WTC11 (cell line): Measurements from ENCODE around the gene FGFR3. TPM values are rescaled to one million over a fixed set of nuclear protein-coding genes. Genes with fewer than 3 reads are reported as not detected.

Experiments used
- ATAC-seq: fragments of 200-7000 bp; cut with Tn5 transposase; 2 replicates; pipeline ENCODE4 v1.10.0; 2021; ENCODE audit warnings: mild to moderate bottlenecking, moderate library complexity
- CTCF ChIA-PET: fragments of 300-600 bp; sonication (Branson Sonifier 250); formaldehyde crosslinking; loops from one replicate; lab custom pipeline; 2021; ENCODE audit warnings: antibody characterized with exemption; lab: Charles Lee
- POLR2A ChIA-PET: fragments of 350-600 bp; sonication (Branson Sonifier 250); formaldehyde crosslinking; loops from one replicate; lab custom pipeline; 2021; ENCODE audit warnings: antibody characterized with exemption; lab: Charles Lee
- DNase-seq: peaks from one replicate; pipeline ENCODE4 v3.0.0; 2021; ENCODE audit warnings: low spot score
- H3K27ac Mint-ChIP-seq: 2 replicates; pipeline ENCODE4 v1.8.0; 2021; ENCODE audit warnings: mixed read lengths
- H3K27me3 Mint-ChIP-seq: 2 replicates; pipeline ENCODE4 v1.8.0; 2021; ENCODE audit warnings: low read depth, mild to moderate bottlenecking, moderate library complexity, mixed read lengths
- H3K36me3 Mint-ChIP-seq: 2 replicates; pipeline ENCODE4 v1.8.0; 2021; ENCODE audit warnings: mixed read lengths
- H3K4me1 Mint-ChIP-seq: 2 replicates; pipeline ENCODE4 v1.8.0; 2022; ENCODE audit warnings: mixed read lengths
- H3K4me3 Mint-ChIP-seq: 2 replicates; pipeline ENCODE4 v1.8.0; 2021; ENCODE audit warnings: mild to moderate bottlenecking, moderate library complexity, mixed read lengths
- H3K9me3 Mint-ChIP-seq: 2 replicates; pipeline ENCODE4 v1.8.0; 2021; ENCODE audit warnings: mixed read lengths
- ATF1 ChIP-seq: sonication (generic); formaldehyde crosslinking; IDR thresholded peaks from 2 replicates; pipeline ENCODE4 v1.8.1; 2023; ENCODE audit warnings: mild to moderate bottlenecking, moderate library complexity, missing genetic modification reagents
- ATF3 ChIP-seq: sonication (generic); formaldehyde crosslinking; conservative IDR thresholded peaks from 2 replicates; pipeline ENCODE4 v1.8.1; 2022; ENCODE audit warnings: mild to moderate bottlenecking, missing genetic modification reagents
- CBFB ChIP-seq: sonication (generic); formaldehyde crosslinking; IDR thresholded peaks from 2 replicates; pipeline ENCODE4 v1.8.1; 2022; ENCODE audit warnings: mild to moderate bottlenecking, low read depth, missing genetic modification reagents
- CREB1 ChIP-seq: sonication (generic); formaldehyde crosslinking; IDR thresholded peaks from 2 replicates; pipeline ENCODE4 v1.8.0; 2023; ENCODE audit warnings: mild to moderate bottlenecking, missing genetic modification reagents
- CREM ChIP-seq: sonication (generic); formaldehyde crosslinking; IDR thresholded peaks from 2 replicates; pipeline ENCODE4 v1.8.1; 2022; ENCODE audit warnings: mild to moderate bottlenecking, missing genetic modification reagents, moderate library complexity
- ETV6 ChIP-seq: sonication (generic); formaldehyde crosslinking; IDR thresholded peaks from 2 replicates; pipeline ENCODE4 v1.8.1; 2022; ENCODE audit warnings: mild to moderate bottlenecking, missing genetic modification reagents
- MYBL2 ChIP-seq: sonication (generic); formaldehyde crosslinking; IDR thresholded peaks from 2 replicates; pipeline ENCODE4 v1.8.1; 2023; ENCODE audit warnings: mild to moderate bottlenecking, moderate library complexity, missing genetic modification reagents
- NFATC4 ChIP-seq: fragments of 250-450 bp; sonication (Bioruptor Pico); IDR thresholded peaks from 2 replicates; pipeline ENCODE4 v1.9.0; 2021; ENCODE audit warnings: mild to moderate bottlenecking
- NFYB ChIP-seq: sonication (generic); formaldehyde crosslinking; conservative IDR thresholded peaks from 2 replicates; pipeline ENCODE4 v1.8.0; 2022; ENCODE audit warnings: low read depth, missing genetic modification reagents
- SMAD3 ChIP-seq: sonication (generic); formaldehyde crosslinking; IDR thresholded peaks from 2 replicates; pipeline ENCODE4 v1.8.0; 2022; ENCODE audit warnings: missing genetic modification reagents, mild to moderate bottlenecking, borderline replicate concordance
- SMAD4 ChIP-seq: sonication (generic); formaldehyde crosslinking; IDR thresholded peaks from 2 replicates; pipeline ENCODE4 v1.8.0; 2022; ENCODE audit warnings: mild to moderate bottlenecking, missing genetic modification reagents
- SP1 ChIP-seq: sonication (generic); formaldehyde crosslinking; conservative IDR thresholded peaks from 2 replicates; pipeline ENCODE4 v1.8.1; 2022; ENCODE audit warnings: missing genetic modification reagents
- TEAD4 ChIP-seq: sonication (generic); formaldehyde crosslinking; IDR thresholded peaks from 2 replicates; pipeline ENCODE4 v1.8.0; 2022; ENCODE audit warnings: mild to moderate bottlenecking, missing genetic modification reagents
- ZNF219 ChIP-seq: sonication (generic); formaldehyde crosslinking; IDR thresholded peaks from 2 replicates; pipeline ENCODE4 v1.8.0; 2023; ENCODE audit warnings: missing genetic modification reagents, mild to moderate bottlenecking, borderline replicate concordance
- ZNF423 ChIP-seq: fragments of 250-450 bp; sonication (Bioruptor Pico); IDR thresholded peaks from 2 replicates; pipeline ENCODE4 v2.1.2; 2022; ENCODE audit warnings: mild to moderate bottlenecking, moderate library complexity
- ZNF671 ChIP-seq: fragments of 250-450 bp; sonication (Bioruptor Pico); IDR thresholded peaks from 2 replicates; pipeline ENCODE4 v1.8.0; 2021; ENCODE audit warnings: mild to moderate bottlenecking
- ZSCAN18 ChIP-seq: fragments of 250-450 bp; sonication (Bioruptor Pico); IDR thresholded peaks from 2 replicates; pipeline ENCODE4 v2.1.2; 2022; ENCODE audit warnings: mild to moderate bottlenecking, moderate library complexity
- total RNA-seq: library from RNA; stranded (reverse); gene quantifications from 3 replicates; pipeline ENCODE4 v1.2.3, GENCODE V29; 2021
- TF ChIP-seq, protein P1 (sequence below): fragments of 250-450 bp; sonication (Bioruptor Pico); IDR thresholded peaks from 2 replicates; pipeline ENCODE4 v1.8.0; 2021; ENCODE audit warnings: mild to moderate bottlenecking
- TF ChIP-seq, protein P2 (sequence below): sonication (generic); formaldehyde crosslinking; IDR thresholded peaks from 2 replicates; pipeline ENCODE4 v1.8.1; 2022; ENCODE audit warnings: low read depth, missing genetic modification reagents, borderline replicate concordance
- TF ChIP-seq, protein P3 (sequence below): fragments of 250-450 bp; sonication (Bioruptor Pico); IDR thresholded peaks from 2 replicates; pipeline ENCODE4 v1.9.0; 2021; ENCODE audit warnings: moderate library complexity, mild to moderate bottlenecking, inconsistent platforms, borderline replicate concordance
- TF ChIP-seq, protein P4 (sequence below): sonication (generic); formaldehyde crosslinking; IDR thresholded peaks from 2 replicates; pipeline ENCODE4 v1.8.0; 2022; ENCODE audit warnings: missing genetic modification reagents

The FGFR3 gene
- total RNA-seq, 1 experiment from 2014 or later = 19.9 TPM

GRCh38 chr4:1797861-1798579 is 4.9 kb downstream of the FGFR3 start (continued):
- TF ChIP-seq, protein P1, sequence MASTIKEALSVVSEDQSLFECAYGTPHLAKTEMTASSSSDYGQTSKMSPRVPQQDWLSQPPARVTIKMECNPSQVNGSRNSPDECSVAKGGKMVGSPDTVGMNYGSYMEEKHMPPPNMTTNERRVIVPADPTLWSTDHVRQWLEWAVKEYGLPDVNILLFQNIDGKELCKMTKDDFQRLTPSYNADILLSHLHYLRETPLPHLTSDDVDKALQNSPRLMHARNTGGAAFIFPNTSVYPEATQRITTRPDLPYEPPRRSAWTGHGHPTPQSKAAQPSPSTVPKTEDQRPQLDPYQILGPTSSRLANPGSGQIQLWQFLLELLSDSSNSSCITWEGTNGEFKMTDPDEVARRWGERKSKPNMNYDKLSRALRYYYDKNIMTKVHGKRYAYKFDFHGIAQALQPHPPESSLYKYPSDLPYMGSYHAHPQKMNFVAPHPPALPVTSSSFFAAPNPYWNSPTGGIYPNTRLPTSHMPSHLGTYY (CRISPR knock-in tag) = no peak
- TF ChIP-seq ZSCAN18 = no peak
- TF ChIP-seq, protein P2, sequence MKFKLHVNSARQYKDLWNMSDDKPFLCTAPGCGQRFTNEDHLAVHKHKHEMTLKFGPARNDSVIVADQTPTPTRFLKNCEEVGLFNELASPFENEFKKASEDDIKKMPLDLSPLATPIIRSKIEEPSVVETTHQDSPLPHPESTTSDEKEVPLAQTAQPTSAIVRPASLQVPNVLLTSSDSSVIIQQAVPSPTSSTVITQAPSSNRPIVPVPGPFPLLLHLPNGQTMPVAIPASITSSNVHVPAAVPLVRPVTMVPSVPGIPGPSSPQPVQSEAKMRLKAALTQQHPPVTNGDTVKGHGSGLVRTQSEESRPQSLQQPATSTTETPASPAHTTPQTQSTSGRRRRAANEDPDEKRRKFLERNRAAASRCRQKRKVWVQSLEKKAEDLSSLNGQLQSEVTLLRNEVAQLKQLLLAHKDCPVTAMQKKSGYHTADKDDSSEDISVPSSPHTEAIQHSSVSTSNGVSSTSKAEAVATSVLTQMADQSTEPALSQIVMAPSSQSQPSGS (CRISPR knock-in tag) = no peak
- TF ChIP-seq ETV6 (CRISPR knock-in tag) = no peak
- TF ChIP-seq CBFB (CRISPR knock-in tag) = no peak
- no peak for TF ChIP-seq NFYB (CRISPR knock-in tag)
- TF ChIP-seq, all 79 proteins: peak for 0

GRCh38 chr4:1798580-1799386 is 5.7 kb downstream of the FGFR3 start:
- Mint-ChIP-seq H3K27me3 (peaks cover 22% of the 10 kb centered on the region), H3K36me3 (no peaks in the 10 kb centered on the region), H3K4me1 (no peaks in the 10 kb centered on the region), H3K9me3 (no peaks in the 10 kb centered on the region), H3K4me3 (no peak overlapping the region), H3K27ac (no peak overlapping the region)
- ATAC-seq = no peak
- TF ChIP-seq NFATC4 = no peak
- TF ChIP-seq CREB1 (CRISPR knock-in tag) = no peak
- no peak for TF ChIP-seq TEAD4 (CRISPR knock-in tag)
- TF ChIP-seq, protein P3, sequence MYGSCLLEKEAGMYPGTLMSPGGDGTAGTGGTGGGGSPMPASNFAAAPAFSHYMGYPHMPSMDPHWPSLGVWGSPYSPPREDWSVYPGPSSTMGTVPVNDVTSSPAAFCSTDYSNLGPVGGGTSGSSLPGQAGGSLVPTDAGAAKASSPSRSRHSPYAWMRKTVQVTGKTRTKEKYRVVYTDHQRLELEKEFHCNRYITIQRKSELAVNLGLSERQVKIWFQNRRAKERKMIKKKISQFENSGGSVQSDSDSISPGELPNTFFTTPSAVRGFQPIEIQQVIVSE (CRISPR knock-in tag) = no peak
- TF ChIP-seq SP1 (CRISPR knock-in tag) = no peak
- TF ChIP-seq CREM (CRISPR knock-in tag) = no peak
- no peak for TF ChIP-seq ZNF219
- no peak for TF ChIP-seq ATF3 (CRISPR knock-in tag)
- DNase-seq = no peak
- CTCF ChIA-PET = interaction anchor here (1.4 to 11.1 kb wide), 2 partner anchors 31 to 50 kb away, joined by 6 to 115 read pairs; no protein-coding TSS in a partner anchor
- POLR2A ChIA-PET = no interaction called here

- Mint-ChIP-seq H3K36me3 (no peaks in the 10 kb centered on the region), H3K4me1 (no peaks in the 10 kb centered on the region), H3K9me3 (no peaks in the 10 kb centered on the region), H3K4me3 (no peak overlapping the region), H3K27ac (no peak overlapping the region), H3K27me3 (peaks cover 17% of the 10 kb centered on the region)
- ChIA-PET POLR2A (no interaction called here), CTCF (interaction anchor here (0.9 to 11.1 kb wide), 3 partner anchors 11 to 51 kb away, joined by 4 to 115 read pairs (median 6); no protein-coding TSS in a partner anchor)
- ATAC-seq (no peak), DNase-seq (no peak)
- TF ChIP-seq, protein P4, sequence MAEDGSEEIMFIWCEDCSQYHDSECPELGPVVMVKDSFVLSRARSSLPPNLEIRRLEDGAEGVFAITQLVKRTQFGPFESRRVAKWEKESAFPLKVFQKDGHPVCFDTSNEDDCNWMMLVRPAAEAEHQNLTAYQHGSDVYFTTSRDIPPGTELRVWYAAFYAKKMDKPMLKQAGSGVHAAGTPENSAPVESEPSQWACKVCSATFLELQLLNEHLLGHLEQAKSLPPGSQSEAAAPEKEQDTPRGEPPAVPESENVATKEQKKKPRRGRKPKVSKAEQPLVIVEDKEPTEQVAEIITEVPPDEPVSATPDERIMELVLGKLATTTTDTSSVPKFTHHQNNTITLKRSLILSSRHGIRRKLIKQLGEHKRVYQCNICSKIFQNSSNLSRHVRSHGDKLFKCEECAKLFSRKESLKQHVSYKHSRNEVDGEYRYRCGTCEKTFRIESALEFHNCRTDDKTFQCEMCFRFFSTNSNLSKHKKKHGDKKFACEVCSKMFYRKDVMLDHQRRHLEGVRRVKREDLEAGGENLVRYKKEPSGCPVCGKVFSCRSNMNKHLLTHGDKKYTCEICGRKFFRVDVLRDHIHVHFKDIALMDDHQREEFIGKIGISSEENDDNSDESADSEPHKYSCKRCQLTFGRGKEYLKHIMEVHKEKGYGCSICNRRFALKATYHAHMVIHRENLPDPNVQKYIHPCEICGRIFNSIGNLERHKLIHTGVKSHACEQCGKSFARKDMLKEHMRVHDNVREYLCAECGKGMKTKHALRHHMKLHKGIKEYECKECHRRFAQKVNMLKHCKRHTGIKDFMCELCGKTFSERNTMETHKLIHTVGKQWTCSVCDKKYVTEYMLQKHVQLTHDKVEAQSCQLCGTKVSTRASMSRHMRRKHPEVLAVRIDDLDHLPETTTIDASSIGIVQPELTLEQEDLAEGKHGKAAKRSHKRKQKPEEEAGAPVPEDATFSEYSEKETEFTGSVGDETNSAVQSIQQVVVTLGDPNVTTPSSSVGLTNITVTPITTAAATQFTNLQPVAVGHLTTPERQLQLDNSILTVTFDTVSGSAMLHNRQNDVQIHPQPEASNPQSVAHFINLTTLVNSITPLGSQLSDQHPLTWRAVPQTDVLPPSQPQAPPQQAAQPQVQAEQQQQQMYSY = no peak
- TF ChIP-seq ATF1 (no peak), SMAD3 (CRISPR knock-in tag) (no peak), ZNF671 (CRISPR knock-in tag) (no peak), MYBL2 (CRISPR knock-in tag) (no peak), TEAD4 (CRISPR knock-in tag) (no peak), SMAD4 (CRISPR knock-in tag) (no peak), ZNF423 (CRISPR knock-in tag) (no peak)
Measured at GRCh38 chr4:1799387-1800375, 6.6 kb downstream of the FGFR3 start.
